DMS153 treated with DMSO at 0.1 percent for 48 hours (cell line): ENCODE results near the gene NEDD4L.

Experiments
- DNase-seq: peaks from one replicate; lab custom pipeline; 2025; ENCODE audit not compliant: unreplicated experiment; lab: John Stamatoyannopoulos, UW

Gene NEDD4L

DNA sequence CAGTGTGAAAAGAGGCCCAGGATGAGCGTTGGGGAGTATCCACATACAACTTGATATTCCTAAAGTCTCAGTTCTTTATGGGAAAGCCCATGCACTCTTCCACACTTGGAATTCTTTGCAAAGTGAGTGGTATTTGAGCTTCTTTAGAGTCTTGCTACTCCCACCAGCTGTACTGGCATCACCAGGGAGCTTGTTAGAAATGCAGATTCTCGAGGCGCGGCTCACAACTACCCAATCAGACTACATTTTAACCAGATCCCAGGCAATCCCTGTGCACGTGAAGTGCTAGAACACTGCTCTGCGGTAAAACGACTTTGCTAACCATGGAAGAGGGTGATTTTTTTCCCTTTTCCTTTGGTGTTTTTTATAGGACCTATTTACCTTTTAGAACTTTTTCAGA, 184.7 kb downstream of the NEDD4L start:
- no peak for DNase-seq

- no peak for DNase-seq
These were observed 185.1 kb downstream of the NEDD4L start for GRCh38 chr18:58229162-58229561.

DNA sequence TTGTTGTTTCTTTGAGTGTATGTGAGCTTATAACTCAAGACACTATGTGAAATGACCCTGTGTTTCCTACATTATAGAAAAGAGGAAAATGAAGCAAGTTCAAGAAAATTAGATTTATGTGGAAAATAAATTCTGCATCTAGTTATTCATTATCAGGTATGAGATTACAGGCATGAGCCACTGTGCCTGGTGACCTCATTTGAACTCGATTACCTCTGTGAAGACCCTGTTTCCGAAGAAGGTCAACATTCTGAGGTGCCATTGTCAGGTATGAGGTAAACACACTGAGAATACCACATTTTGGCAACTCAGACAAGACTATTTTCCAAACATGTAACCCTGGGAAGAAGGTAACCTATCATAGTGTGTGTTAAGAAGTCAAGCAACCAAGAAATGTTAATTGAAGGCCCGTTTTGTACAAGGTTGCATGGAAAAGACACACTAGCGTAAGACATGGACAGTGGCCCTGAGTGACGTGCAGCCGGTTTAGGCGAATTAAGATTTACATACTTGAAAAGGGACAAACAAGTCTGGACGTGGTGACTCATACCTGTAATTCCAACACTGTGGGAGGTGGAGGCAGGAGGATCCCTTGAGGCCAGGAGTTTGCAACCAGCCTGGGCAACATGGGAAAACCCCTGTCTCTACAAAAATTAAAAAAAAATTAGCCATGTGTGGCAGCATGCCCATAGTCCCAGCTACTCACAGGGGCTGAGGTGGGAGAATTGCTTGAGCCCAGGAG, 186.6 kb downstream of the NEDD4L start:
- no peak for DNase-seq

GRCh38 chr18:58231930-58232329, 187.9 kb downstream of the NEDD4L start:
- DNase-seq, result no peak

DNA sequence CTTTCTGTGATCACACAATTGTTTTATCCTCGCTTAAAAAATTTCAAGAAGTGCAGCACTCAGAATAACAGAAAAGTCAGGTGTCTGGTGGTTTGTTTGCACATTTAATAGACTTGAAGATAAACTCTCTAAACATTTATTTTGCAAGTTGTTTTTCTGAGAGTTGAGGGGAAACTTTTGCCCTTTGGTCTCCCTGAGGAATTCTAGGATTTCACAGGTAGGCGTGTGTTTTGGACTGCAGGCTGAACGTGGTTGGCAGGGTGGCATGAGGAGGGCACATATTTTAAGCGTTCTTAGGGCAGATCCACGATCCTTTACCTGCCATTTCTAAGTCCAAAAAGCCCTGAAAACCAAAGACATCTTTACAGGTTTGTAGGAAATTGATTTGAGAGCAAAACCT, 188.6 kb downstream of the NEDD4L start:
- no peak for DNase-seq

- DNase-seq, result no peak
These were observed 190.3 kb downstream of the NEDD4L start for GRCh38 chr18:58234359-58234741.

- peak; percentile 30 for DNase-seq
These were observed 191.0 kb downstream of the NEDD4L start for GRCh38 chr18:58235001-58235436.

GRCh38 chr18:58239879-58240278, 195.9 kb downstream of the NEDD4L start:
- DNase-seq, result no peak

- no peak for DNase-seq
These were observed 197.1 kb downstream of the NEDD4L start for GRCh38 chr18:58241026-58241679.

DNA sequence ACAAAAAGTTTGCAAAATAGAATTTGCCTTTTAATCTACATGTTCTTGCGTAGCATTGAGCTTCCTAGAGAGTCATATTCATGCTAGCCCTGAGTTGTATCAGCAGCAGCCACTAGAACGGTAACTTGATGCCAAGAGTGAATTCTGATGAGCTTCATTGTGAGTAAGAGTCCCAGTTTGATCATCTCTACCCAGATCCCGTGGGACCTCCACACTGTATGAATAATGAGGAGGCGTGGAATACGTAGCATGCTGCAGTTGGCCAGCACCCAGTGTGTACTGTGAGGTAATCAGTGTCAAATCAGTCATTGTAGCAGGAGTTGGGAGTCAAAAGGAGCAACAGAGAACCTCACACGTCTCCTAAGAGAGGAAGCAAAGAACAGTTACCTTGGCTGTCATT, 197.9 kb downstream of the NEDD4L start:
- DNase-seq, result peak; percentile 68

GRCh38 chr18:58242435-58242834, 198.4 kb downstream of the NEDD4L start:
- DNase-seq, result no peak

DNA sequence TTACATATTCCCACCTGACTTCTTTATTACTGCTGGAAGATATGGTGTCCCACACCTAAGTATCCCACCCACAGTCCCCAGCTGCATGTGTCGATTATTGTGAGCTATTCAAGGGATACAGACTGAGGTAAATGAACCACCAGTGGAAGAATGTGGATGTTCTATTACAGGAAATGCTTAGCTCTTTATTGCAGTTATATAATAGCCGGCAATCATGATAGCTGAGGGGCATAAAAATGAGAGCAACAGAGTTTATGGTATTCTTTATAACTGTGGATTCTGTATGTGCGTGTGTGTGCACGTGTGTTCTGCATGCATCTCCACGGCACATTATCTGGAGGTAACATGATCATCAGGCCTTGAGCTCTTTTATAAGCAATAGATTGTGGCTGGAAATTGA, 198.9 kb downstream of the NEDD4L start:
- no peak for DNase-seq

DNA sequence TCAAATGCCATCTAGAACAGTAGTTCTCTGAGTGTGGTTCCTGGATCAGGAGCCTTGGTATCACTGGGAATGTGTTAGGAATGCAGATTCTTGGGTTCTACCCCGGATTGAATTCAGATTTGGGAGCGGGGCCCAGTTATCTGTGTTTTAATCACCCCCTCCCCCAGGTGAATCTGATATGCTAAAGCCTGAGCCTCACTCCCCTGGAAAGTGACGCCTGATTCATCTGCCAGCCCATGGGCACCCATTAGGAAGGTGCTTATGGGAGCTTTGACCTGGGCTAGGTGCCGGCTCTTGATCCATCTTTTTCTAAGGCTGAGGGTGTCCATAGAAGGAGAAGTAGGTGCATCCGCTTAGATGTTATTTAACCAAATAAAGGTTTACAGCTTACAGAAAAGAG, 199.4 kb downstream of the NEDD4L start:
- no peak for DNase-seq

DNA sequence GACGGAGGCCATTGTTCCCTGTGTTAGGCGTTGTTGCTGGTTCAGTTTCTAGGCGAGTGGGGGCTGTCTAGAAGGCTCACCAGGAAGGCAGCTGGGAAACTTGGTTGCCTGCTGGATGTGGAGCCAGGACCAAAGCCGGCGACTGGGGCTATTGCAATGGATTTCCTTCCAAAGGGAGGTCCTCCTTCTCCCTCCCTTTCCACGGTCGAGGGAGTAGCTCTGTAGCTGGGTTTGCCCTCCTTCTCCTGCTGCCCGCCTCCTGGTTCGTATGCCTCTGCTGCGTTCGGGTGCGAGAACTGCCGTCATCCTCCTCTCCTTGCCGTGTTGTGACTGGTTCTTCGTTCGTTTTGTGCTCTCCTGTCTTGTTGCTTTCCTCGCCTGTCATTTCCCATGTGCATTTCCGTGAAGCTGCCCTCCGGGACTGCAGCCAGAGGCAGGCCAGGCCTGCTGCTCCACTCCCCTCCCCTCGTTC, 203.4 kb downstream of the NEDD4L start:
- DNase-seq, result peak; percentile 61

DNA sequence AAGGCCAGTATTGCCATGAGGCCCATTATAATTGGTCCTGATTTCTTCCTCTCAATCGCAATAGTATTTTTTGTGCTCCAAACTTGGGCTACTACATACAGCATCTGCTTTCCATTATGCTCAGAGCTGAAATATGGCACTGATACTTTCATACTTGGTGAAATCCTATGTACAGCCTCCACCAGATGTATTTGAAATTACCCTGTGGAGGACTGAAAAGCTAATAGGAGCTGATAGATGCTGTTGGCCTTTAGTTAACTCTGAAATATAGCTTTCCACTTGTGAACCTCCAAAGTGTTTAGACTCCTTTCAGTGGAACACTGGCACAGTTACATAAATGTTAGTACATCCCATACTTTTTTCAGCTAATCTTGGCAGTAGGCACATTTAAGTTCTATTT, 205.7 kb downstream of the NEDD4L start:
- no peak for DNase-seq

GRCh38 chr18:58251416-58251815, 207.4 kb downstream of the NEDD4L start:
- DNase-seq, result no peak

DNA sequence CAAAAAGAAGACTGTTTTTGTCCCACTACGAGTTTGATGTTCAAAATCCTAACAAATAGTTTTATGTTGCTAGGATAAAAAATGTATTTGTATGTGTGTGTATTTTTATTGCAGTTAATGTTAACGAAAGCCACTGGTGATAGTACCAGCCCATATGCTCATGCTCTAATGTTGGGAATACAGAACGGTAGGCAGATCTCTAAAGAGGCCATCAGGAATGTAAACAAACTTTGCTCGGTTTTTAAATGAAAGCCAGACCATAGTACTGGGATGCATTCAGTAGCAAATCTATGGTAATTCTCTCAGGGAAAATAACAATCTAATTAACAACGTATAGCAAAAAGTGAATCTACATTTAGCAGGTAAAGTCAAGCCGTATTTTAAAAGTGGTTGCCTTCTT, 208.1 kb downstream of the NEDD4L start:
- DNase-seq, result no peak

DNA sequence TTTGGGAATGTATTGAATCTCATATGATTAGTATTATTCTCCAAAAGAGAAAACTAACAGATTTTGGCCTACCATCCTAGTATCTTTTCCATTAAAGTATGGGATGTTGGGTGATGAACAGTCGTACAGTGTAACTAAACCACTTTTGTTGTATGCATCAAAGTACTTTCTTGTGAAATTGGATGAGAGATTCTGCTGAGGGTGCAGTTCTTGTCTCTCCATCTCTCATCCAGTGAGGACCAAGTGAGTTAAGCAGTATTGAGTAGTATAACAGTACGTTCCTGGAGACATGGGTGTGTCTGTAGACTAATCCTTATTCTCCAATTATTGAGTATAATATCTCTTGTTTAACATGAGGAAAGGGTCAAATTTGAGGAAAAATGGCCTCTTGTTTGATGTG, 209.3 kb downstream of the NEDD4L start:
- DNase-seq, result no peak

GRCh38 chr18:58253871-58254270, 209.8 kb downstream of the NEDD4L start:
- DNase-seq, result no peak

GRCh38 chr18:58254873-58255511, 211.0 kb downstream of the NEDD4L start:
- no peak for DNase-seq

- DNase-seq, result no peak
These were observed 211.8 kb downstream of the NEDD4L start for GRCh38 chr18:58255701-58256311.
